DMS114 treated with DMSO at 0.1 percent for 48 hours (cell line): Measurements from ENCODE around the gene SLC66A2.
"Not testable (repeated sequence)": the region's sequence is repeated elsewhere in the genome, so short reads cannot be mapped to it uniquely, and the experiment has no call there.

ENCODE experiments used
- DNase-seq: peaks from one replicate; lab custom pipeline; 2025; ENCODE audit not compliant: unreplicated experiment; lab: John Stamatoyannopoulos, UW

SLC66A2 gene

GRCh38 chr18:79869591-79870300 is 81.7 kb downstream of the SLC66A2 start:
- DNase-seq, result no peak

- DNase-seq, result no peak
Observed at GRCh38 chr18:79868811-79869541, 82.5 kb downstream of the SLC66A2 start.

GRCh38 chr18:79868168-79868784 is 83.2 kb downstream of the SLC66A2 start:
- no peak for DNase-seq

- DNase-seq, result no peak
Observed at GRCh38 chr18:79867666-79868065, 83.8 kb downstream of the SLC66A2 start.

GRCh38 chr18:79866889-79867574 is 84.4 kb downstream of the SLC66A2 start:
- no peak for DNase-seq

GRCh38 chr18:79865951-79866350 is 85.5 kb downstream of the SLC66A2 start:
- not testable (repeated sequence) for DNase-seq

- DNase-seq, result not testable (repeated sequence)
Observed at GRCh38 chr18:79864955-79865354, 86.5 kb downstream of the SLC66A2 start.

- DNase-seq, result no peak
Observed at GRCh38 chr18:79864006-79864725, 87.3 kb downstream of the SLC66A2 start.

- no peak for DNase-seq
Observed at GRCh38 chr18:79863161-79864005, 88.1 kb downstream of the SLC66A2 start.

- DNase-seq, result no peak
Observed at GRCh38 chr18:79862562-79862961, 88.9 kb downstream of the SLC66A2 start.

GRCh38 chr18:79861687-79862086 is 89.8 kb downstream of the SLC66A2 start:
- no peak for DNase-seq

GRCh38 chr18:79859314-79859713 is 92.1 kb downstream of the SLC66A2 start:
- DNase-seq, result no peak

GRCh38 chr18:79857082-79857671 is 94.3 kb downstream of the SLC66A2 start:
- DNase-seq, result no peak

- DNase-seq, result no peak
Observed at GRCh38 chr18:79856119-79857007, 95.1 kb downstream of the SLC66A2 start.

GRCh38 chr18:79855147-79855933 is 96.1 kb downstream of the SLC66A2 start:
- no peak for DNase-seq

- DNase-seq, result no peak
Observed at GRCh38 chr18:79853993-79854364, 97.5 kb downstream of the SLC66A2 start.

- no peak for DNase-seq
Observed at GRCh38 chr18:79853303-79853992, 98.0 kb downstream of the SLC66A2 start.
